ENCODE results near the gene RNU6-9.

Gene RNU6-9

GRCh38 chr19:940591-941291, 47.5 kb downstream of the RNU6-9 start:
- Histone ChIP-seq H3K4me3 (replicated peaks; ENCODE audit: low read depth, low read length) (peak overlapping the region; percentile 51), H3K36me3 (ENCODE audit: control insufficient read depth, insufficient read depth, low read length) (peaks cover 36% of the 10 kb centered on the region), H3K27me3 (replicated peaks; ENCODE audit: control insufficient read depth, insufficient read depth, low read length) (no peaks in the 10 kb centered on the region)
- DNase-seq (ENCODE audit: extremely low read depth, insufficient read length): no peak
- TF ChIP-seq, protein P1, sequence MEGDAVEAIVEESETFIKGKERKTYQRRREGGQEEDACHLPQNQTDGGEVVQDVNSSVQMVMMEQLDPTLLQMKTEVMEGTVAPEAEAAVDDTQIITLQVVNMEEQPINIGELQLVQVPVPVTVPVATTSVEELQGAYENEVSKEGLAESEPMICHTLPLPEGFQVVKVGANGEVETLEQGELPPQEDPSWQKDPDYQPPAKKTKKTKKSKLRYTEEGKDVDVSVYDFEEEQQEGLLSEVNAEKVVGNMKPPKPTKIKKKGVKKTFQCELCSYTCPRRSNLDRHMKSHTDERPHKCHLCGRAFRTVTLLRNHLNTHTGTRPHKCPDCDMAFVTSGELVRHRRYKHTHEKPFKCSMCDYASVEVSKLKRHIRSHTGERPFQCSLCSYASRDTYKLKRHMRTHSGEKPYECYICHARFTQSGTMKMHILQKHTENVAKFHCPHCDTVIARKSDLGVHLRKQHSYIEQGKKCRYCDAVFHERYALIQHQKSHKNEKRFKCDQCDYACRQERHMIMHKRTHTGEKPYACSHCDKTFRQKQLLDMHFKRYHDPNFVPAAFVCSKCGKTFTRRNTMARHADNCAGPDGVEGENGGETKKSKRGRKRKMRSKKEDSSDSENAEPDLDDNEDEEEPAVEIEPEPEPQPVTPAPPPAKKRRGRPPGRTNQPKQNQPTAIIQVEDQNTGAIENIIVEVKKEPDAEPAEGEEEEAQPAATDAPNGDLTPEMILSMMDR (IDR thresholded peaks at IDR 0.05; ENCODE audit: insufficient read depth, low read length, poor library complexity, severe bottlenecking): no peak

DNA sequence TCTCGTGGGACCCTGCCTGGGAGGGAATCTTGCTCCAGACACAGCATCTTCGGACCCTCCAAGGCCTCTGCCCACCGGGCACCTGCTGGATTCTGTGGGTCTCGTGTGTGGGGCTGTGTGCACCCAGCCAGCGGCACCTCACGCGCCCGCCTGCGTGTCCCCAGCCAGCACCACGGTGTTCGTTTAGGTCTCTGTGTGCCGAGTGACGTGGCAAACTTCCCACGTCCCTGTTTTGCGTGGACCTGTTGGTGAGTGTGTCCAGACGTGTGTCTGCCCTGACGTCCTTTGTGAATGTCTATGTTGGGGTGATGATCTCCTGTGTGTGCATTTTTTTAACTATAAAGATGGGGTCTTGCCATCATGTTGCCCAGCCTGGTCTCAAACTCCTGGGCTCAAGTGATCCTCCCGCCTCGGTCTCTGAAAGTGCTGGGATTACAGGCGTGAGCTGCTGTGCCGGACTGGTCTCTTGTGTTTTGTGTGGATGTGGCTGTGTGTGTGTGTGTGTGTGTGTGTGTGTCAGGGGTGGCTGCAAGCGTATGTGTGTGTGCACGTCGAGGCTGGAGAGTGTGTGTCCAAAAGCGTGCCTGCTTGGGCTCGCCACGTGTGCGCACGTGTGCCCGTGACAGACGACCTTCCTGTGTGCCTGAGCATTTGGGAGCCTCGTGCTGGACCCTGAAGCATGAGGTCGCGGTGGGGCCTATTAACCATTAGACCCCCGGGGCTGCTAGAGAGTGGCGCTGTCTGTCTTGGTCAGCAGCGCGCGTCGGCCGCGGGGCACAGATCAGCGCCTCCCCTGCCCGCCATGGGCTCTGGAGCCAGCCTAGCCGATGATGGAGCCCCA, 48.2 kb downstream of the RNU6-9 start:
- H3K36me3 ChIP-seq (ENCODE audit: control insufficient read depth, insufficient read depth, low read length): peaks cover 35% of the 10 kb centered on the region
- TF ChIP-seq, protein P1 (IDR thresholded peaks at IDR 0.05; ENCODE audit: insufficient read depth, low read length, poor library complexity, severe bottlenecking): no peak
- no peaks in the 10 kb centered on the region for H3K27me3 ChIP-seq (replicated peaks; ENCODE audit: control insufficient read depth, insufficient read depth, low read length)
- DNase-seq (ENCODE audit: extremely low read depth, insufficient read length): no peak
- peak overlapping the region; percentile 51 for H3K4me3 ChIP-seq (replicated peaks; ENCODE audit: low read depth, low read length)

DNA sequence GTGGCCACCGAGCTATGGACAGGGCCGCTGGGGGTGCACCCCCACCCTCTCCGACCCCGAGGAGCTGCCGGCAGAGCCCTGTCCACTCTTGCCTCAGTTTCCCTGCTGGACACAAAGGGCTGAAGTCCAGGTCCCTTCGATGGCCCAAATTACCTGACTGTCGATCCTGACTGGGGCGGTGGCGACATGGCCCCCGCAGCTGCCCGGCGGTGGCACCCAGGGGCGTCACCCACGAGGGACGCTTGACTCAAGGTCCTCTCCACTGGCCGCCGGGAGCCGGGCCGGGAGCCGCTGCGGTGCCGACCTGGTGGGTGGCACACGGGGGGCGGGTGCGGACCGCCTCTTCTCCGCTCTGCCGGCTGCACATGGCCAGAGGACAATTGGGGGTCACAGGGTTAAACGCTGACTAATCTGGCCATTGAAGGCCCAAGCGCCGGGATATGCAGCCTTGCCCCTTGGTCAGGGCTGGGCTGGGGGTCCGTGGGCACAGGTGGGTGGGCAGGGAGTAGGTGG, 48.9 kb downstream of the RNU6-9 start:
- H3K36me3 ChIP-seq (ENCODE audit: control insufficient read depth, insufficient read depth, low read length): peaks cover 34% of the 10 kb centered on the region
- H3K27me3 ChIP-seq (replicated peaks; ENCODE audit: control insufficient read depth, insufficient read depth, low read length): no peaks in the 10 kb centered on the region
- TF ChIP-seq, protein P1 (IDR thresholded peaks at IDR 0.05; ENCODE audit: insufficient read depth, low read length, poor library complexity, severe bottlenecking): no peak
- DNase-seq (ENCODE audit: extremely low read depth, insufficient read length): no peak
- no peak overlapping the region for H3K4me3 ChIP-seq (replicated peaks; ENCODE audit: low read depth, low read length)

All from GM06990 (cell line).